GM08714 (cell line): Measurements from ENCODE around the gene ZNF366.

ENCODE experiments used
- H3K4me3 ChIP-seq: fragments of 200-500 bp; sonication (Bioruptor generic); 2 replicates; pipeline ENCODE4 v1.5.1; 2014; ENCODE audit warnings: mild to moderate bottlenecking, low read length, inconsistent platforms
- ZNF274 ChIP-seq: IDR thresholded peaks from 2 replicates; pipeline ENCODE4 v1.6.1; 2012; ENCODE audit warnings: mild to moderate bottlenecking, low read depth, low read length

The ZNF366 gene

GRCh38 chr5:72531496-72532190, 24.4 kb upstream of the ZNF366 start:
- H3K4me3 ChIP-seq, result no peak overlapping the region
- no peak for TF ChIP-seq ZNF274

DNA sequence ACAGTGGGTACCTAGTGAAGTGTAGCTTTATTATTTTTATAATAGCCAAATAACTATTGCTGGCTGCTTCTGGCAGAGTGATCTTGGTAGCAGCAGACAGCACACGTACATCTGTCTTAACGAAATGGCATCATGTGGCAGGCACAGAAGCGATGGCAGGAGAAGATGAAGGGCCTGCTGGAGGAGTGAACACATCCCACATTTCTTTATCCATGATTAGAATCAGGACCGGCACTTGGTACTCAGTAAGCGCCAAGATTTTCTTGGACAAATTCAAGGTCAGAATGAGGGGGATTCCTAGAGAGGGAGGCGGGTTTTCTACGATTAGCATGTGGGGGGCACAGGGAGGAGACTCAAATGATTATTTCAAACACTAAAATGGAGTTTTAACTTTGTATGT, 23.0 kb upstream of the ZNF366 start:
- TF ChIP-seq ZNF274, result no peak
- H3K4me3 ChIP-seq, result no peak overlapping the region

DNA sequence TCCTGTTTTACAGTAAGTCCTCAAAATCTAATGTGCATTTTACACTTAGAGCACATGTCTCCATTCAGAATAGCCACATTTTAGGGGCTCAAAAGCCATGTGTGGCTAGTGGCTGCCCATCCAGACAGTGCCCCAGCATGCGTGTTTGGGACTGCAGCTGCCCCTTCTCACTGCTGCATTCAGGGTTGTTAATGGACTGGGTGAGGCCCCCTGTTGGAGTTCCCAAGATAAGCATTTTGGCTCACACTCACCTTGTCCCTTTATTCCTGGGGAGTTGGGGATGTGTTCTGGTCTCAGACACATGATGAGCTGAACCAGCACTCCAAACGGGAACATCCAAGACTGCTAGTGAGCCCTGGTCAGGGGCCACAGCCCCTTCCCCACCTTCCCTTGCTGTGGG, 22.2 kb upstream of the ZNF366 start:
- H3K4me3 ChIP-seq, result no peak overlapping the region
- no peak for TF ChIP-seq ZNF274

DNA sequence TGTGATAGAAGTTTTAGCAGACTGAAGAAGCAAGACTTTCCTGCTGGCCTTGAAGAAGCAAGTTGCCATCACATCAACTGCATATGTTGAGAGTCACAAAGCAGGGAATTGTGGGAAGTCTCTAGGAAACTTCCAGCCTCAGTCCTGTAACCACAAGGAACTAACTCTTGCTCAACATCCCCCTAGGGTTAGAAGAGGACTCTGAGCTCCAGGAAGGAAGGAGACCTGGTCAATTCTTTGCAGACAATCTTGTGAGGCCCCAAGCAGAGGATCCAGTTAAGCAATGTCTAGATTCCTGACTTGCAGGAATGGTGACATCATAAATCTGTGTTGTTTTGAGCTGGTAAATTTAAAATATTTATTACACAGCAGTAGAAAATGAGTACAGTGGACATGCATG, 18.6 kb upstream of the ZNF366 start:
- H3K4me3 ChIP-seq, result no peak overlapping the region
- TF ChIP-seq ZNF274, result no peak

DNA sequence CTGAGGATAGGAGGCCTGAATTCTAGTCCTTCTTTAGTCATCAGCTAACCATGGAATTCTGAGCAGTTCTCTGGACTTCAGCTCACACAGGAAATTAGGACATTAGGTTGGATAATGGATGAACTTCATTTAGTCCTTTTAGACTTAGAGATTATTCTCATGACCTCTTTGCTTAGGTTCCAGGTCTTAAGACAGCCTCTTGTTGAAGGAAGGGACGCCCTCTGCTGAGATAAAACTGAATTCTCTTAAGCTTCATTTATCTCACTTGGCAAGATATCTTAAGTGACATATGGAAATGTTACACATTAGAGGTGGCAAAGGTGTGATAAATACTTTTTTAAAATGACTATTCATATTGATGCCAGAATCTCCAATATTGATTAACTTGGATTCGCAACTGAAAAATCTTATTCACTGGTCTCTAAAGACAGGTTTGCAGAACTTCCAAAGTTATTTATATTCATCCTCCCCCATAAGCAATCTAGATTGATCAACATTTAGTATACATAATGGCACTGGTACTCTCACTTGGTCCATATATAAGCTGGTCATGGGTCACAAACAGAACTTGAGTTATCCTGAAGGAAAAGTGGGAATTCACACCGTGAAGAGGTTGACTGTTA, 16.9 kb upstream of the ZNF366 start:
- no peak for TF ChIP-seq ZNF274
- H3K4me3 ChIP-seq, result no peak overlapping the region

DNA sequence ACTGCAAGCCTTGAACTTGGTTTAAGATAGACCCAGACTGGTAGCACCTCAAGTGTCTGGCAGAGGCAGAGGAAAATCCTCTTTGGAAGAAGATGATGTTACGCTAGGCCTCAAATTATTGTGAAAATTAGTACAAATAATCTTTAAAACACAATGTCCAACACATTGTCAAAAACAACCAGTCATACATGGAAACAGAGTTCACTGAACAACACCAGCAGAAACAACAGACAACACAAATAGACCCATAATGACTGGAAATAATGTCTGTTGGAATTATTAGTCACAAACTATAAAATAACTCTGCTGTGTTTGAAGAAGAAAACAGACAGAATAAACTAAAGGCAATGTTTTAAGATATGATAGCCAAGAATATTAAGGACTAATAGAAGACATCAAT, 15.4 kb upstream of the ZNF366 start:
- no peak overlapping the region for H3K4me3 ChIP-seq
- TF ChIP-seq ZNF274, result no peak

DNA sequence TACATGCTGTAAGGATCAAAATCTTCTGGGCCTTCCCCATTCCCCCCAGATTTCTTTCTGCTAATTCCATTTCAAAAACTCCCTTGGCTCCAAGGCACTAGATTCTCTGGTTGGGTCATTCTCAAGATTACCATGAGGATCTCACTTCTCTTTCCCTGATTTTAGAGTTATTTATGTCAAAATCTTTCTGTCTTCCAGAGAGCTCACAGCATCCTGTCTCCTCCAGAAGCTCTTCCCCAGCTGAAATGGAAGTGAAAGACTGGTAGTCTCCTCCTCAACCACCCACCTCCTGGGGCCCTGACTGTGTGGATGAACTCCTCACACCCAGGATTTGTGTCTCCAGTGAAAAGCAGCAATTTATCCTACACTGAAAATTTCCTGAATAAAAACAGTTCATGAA, 11.9 kb upstream of the ZNF366 start:
- no peak overlapping the region for H3K4me3 ChIP-seq
- no peak for TF ChIP-seq ZNF274

GRCh38 chr5:72518001-72518683, 10.9 kb upstream of the ZNF366 start:
- H3K4me3 ChIP-seq, result no peak overlapping the region
- no peak for TF ChIP-seq ZNF274

- no peak overlapping the region for H3K4me3 ChIP-seq
- TF ChIP-seq ZNF274, result no peak
Measured at GRCh38 chr5:72516916-72517315, 9.7 kb upstream of the ZNF366 start.

DNA sequence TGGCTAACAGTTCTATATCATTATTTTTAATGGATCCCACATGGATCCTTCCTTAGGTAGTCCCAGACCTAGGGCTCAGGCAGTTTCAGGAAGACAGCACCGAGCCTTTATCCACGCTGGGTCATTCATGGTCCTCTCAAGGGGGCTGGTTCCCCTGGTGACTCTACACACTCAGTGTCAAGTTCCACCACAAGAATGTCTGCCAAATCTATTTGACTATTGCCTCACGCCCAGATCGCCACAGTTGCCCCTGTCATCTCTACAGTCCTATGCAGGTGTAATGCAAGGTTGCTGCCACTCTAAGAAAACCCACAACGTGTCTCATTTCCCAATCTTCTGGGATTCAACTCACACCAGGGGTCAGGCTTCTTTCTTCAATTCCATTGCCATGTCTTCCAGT, 8.0 kb upstream of the ZNF366 start:
- no peak overlapping the region for H3K4me3 ChIP-seq
- no peak for TF ChIP-seq ZNF274

DNA sequence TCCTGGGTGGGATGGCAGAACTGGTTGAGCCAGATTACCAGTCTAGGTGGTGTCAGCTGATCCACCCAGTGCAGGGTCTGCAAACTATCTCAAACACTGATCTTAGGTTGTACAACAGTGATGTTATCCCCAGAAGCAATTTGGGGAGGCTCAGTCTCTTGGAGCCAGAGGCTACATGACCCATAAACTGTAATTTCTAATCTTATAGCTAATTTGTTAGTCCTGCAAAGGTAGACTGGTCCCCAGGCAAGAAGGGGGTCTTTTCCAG, 5.3 kb upstream of the ZNF366 start:
- TF ChIP-seq ZNF274, result no peak

DNA sequence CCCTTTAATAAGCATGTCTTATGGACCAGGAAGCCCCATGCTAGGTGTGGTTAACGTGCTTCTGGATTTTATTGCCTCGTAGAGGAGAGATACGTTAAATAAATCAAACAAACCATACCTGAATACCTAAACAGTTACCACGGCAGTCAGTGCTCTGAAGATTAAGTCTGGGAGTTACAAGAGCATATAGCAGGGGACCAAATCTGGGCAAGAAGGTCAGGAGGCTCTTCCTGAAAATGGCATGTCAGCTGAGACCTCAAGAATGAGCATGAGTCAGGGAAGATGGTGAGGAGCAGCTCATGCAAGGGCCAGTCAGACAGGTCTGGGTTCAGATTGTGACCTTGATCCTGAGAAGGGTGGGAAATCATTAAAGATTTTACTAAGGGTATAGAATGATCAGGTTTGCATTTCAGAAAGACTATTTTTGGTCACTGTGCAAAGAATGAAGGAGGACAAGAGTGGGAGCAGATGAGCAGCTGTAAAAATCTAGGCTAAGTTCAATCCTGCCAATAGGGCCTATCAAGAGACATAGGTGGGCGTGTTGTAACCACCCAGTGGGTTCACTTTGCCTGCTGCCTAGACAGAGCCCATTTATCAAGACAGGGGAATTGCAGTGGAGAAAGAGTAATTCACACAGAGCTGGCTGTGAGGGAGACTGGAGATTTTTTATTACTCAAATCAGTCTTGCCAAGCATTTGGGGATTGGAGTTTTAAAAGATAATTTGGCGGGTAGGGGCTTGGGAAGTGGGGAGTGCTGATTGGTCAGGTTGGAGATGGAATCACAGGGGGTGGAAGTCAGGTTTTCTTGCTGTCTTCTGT, 4.8 kb upstream of the ZNF366 start:
- TF ChIP-seq ZNF274, result no peak
- H3K4me3 ChIP-seq, result no peak overlapping the region

More for the DNA sequence above, 5.3 kb upstream of the ZNF366 start:
- no peak overlapping the region for H3K4me3 ChIP-seq

- H3K4me3 ChIP-seq, result no peak overlapping the region
- no peak for TF ChIP-seq ZNF274
Measured at GRCh38 chr5:72511366-72511765, 4.2 kb upstream of the ZNF366 start.

DNA sequence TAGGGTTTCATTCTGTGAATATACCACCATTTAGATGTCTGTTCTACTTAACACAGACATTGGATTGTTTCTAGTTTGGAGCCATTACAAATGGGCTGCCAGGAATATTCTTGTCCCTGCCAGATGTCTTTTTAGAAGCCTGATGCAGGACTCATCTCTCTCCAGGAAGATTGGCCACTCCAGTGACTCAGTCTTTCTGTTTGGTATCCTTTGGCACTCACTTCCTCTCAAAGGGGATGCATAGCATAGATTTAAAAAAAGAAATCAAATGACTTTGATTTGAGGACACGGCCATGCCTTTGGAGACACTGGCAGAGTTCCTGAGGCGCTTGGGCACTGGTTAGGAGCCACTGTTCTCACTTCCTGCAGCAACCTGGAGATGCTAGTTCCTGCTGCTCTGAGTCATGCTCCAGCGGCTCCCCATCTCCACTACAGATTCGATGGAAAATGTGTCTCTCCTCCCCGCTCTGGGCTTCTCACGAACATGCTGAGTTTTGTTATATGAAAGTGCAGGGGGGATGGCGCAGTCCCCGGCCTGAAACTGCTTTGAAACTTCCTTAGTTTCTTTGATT, 3.5 kb upstream of the ZNF366 start:
- no peak for TF ChIP-seq ZNF274
- no peak overlapping the region for H3K4me3 ChIP-seq
